HL-60/S4 treated with retinoic acid at 250 ng/mL for 4 days and 3 days (cell line): ENCODE measurements around the gene CASTOR1.

ENCODE experiments used
- in situ Hi-C: fragments of 300-500 bp; cut with MboI; formaldehyde crosslinking; loops from 2 replicates; pipeline ENCODE4 v1.7.0; 2022; ENCODE audit warnings: low sequenced_read_pairs

Gene CASTOR1

DNA sequence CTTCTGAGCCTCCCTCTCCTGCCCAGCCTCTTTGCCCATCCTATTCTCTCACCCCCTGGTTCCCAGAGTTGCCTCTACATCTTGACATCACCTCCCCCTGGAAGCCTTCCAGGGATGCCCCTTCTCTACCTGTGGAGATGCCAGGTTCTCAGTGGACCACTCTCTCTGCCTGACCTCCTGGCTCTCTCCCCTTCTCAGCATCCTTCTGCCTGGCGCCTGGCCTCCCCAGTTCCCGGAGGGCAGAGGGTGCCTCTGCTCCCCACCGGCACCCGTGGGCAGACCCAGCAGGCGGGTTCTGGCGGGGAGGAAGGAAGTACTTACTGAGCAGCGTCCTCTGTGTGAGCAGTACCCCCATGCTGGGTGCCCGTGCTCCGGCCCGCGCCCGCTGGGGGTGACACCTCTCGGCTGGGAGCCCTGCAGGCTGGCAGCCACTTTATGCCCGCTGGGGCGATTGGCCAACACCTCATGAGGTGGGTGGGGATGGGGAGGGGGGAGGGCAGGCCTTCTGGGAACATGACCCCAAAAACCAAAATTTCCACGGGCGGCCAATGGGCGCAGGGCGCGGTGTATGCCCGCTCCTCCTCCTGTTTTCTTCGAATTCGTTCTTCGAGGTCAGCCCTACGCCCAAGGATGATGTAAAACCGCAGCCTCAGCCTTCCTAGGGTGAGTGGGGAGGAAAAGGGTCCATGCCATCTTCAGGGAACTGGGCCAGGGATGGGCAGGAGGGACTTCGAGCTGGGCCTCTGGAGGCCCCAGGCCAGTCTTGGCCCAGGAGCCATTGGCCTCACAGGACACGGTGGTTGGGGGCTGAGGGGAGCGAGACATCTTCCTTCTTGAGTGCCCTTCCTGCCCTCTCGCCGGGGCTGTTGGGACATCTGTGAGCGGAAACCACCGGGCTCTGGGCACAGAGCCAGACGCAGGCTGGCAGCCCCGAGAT lies 22.6 kb downstream of the CASTOR1 start, which contains the start of gene OSM:
Gene OSM (minus strand): TSS at position 407 of the 937 bp plus-strand sequence. CDS start 52 bp downstream, at position 355.
- in situ Hi-C loops, result no loop called here

DNA sequence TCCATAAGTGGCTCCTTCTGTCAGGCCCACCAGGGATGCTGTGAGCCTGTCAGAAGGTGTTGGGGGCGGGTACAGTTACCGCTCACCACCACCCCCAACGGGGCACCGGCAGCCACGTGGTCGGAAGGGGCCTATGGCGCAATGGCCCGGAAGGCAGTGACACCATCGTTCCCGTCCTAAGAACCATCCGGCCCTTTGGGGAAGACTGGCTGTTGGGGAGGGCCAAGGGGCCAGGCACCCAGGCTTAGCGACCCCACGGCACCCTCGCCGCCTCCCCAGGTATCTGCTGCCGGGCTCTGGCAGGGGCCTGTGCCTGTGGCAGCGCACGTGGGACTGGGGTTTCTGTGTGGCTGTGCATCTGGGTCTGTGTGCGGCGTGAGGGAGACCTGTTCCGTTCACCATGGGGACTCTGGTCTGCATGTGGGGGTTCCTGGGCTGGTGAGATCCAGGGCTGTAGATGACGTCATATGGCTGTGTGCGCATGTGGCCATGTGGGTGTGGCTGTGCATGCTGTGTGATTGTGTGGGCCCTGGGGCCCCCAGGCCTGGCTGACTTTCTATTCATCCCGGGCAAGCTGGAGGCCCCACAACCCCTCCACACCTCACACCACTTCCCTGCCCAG lies 23.4 kb downstream of the CASTOR1 start:
- in situ Hi-C loops, result no loop called here

DNA sequence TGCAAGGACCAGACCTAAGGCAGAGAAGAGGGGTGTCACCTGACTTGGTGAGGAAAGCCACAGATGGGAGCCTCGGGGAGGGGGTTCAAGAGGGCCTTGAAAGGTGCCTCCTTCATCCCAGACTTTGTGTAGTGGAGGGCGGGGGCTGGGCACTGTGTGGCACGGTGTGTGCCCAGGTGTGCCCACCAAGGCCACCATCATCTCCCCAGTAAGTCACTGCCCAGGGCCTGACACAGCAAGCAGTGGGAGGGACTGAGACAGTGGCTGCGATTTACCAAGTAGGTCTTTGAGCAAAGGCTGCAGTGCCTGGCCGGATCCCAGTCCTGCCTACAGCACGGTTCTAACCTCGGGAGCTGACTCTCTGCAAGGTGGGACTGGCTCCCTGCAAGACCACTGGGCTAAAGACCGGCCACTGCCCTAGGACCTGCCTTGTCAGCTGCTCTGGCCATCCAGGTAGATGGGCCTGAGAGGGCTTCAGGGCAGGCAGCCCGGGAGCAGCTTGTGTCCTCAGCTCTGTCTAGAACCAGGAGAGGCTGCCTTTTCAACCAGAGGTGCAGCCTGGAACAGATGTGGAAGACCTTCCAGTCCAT lies 24.1 kb downstream of the CASTOR1 start:
- in situ Hi-C loops, result no loop called here

DNA sequence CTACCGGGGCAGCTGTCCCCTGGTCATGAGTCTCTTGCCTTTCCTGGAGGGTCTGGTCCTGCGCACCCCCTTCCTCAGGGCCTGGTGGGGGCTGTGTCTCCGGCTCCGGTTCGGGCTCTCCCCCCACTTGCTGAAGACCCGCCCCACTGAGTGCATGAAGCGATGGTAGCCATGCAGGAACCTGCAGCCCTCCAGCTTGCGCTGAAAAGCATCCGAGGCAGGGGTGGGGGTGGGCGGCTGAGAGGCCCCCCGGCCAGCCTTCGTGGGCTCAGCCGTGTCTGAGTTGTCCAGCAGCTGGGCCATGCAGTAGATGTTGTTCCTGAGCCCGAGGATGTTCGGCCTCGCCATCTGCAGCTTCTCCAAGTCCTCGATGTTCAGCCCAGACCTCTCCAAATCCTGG lies 25.4 kb downstream of the CASTOR1 start:
- in situ Hi-C loops, result loop anchor here (5.0 kb wide), 1 partner anchor 157 kb away; no protein-coding TSS in a partner anchor

DNA sequence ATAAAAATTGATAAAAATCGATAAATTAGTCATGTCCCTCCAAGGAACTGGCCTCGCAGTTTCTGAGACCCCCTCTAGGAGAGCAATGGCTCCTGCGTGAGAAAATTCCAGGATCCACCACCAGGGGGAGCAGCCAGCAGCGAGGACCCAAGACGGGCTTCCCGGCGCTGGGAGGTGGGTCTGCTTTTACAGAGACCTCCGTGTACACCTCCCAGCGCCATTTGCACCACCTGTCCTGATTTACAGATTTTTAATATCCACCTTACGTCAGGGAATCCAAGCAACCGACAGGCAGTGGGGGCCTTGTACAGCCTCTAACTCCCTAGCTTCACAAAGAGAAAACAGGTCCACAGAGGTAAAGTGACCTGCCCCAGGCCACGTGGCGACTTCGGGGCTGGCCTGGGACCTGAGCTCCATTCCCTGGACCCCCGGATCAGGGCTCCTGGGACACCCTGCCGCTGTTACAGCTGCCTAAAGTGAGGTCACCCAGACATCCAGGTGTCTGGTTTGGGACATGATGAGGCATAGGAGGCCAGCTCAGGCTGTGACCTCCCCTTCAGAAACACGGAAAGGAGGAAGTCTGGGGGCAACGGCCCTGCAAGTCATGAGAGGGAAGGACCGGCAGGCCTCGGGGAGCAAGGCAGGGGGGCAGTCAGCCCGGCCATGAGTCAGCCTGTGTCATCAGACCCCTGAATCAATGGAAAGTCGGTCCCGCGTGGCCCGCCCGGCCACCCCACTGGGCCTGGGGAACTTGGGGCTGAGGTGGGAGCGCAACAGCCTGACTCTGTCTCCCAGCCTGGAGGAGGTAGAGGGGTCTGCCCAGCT lies 26.2 kb downstream of the CASTOR1 start:
- in situ Hi-C loops, result loop anchor here (5.0 kb wide), 1 partner anchor 156 kb away; no protein-coding TSS in a partner anchor

DNA sequence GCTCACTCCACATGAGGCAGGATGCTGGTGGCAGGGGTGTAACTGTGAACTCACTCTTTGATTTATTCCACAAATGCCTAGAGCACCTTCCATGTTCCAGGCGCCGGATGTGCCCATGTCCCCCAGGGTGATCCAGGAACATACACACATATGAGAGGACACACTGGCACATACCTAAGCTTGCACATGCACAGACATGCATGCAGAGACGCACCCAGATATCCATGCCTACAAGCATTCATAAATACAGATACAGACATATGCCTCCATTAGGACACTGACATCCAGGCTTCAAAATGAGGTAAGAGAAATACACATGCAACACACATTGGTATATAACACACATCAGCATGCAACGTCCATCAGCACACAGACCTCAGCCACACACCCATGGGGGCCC lies 27.2 kb downstream of the CASTOR1 start:
- in situ Hi-C loops, result loop anchor here (5.0 kb wide), 1 partner anchor 155 kb away; no protein-coding TSS in a partner anchor

DNA sequence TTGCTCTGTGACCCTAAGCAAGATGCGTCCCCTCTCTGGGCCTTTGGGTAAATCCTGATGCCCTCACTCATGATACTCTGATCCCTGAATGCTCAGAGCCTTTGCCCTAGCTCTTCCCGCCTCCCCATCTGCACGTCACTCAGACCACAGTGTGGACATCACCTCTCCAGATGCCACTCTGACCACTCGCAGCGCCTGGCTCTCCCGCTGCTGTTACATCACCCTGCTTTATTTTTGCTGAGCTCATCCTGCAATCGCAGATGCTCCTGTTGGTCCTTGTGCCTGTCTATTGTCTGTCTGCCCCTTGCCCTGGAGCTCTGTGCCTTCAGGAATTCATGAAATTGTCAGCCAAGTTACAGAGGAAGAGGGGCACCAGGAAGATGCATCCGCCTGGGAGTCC lies 28.2 kb downstream of the CASTOR1 start:
- in situ Hi-C loops, result loop anchor here (5.0 kb wide), 1 partner anchor 154 kb away; no protein-coding TSS in a partner anchor

DNA sequence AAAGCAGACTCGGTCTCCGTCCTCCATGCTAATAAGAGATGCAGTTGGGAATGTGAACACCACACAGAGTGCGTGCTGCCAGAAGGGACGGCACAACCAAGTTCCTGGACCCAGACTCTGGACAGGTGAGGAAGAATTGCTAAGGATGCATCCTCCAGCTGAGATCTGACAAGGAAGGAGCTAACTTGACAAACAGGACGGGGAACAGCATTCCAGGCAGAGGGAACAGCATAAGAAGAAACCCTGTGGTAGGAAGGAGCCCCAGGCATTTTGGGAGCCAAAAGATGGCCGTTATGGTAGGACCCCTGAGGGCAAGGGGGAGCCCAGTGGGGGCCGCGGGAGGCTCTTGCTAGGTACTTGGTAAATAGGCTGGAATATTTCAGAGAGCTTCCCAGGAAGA lies 28.6 kb downstream of the CASTOR1 start:
- in situ Hi-C loops, result loop anchor here (5.0 kb wide), 1 partner anchor 153 kb away; no protein-coding TSS in a partner anchor

DNA sequence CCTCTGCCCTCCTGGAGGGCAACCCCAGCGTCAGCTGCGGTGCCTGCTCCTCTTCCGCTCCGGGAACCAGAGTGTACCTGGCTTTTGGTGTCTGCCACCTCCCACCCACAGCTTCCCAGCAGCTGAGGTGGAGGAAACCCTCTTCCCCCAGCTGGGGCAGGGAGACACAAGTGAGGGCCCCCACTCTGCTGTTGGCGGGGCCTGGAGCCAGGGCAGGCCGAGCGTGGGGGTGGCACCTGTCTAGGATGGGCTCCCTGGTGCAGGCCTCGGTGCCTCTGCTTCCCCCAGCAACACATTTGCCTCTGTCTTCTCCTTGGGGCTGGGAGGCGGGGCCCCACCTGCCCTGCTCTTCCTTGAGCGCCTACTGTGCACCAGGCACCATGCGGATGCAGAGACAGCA lies 29.0 kb downstream of the CASTOR1 start:
- in situ Hi-C loops, result loop anchor here (5.0 kb wide), 1 partner anchor 153 kb away; no protein-coding TSS in a partner anchor

DNA sequence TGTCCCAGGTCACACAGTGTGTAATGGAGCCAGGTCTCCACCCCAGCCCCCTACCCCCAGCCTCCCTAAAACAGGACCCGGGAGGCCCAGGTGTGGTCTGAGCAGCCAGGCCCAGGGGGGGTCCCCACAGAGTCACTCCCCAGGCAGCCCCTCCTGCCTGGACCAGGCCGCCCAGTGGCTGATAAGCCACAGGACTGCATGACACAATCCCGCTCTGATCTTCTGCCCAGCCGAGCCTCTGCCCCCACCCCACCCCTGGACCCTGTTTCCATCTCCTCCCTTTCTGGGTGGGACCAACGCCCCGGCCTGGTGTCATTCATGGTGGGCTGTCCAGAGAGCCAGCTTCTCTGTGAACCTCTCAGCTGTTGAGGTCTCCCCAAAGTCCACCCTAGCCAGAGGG lies 35.0 kb downstream of the CASTOR1 start:
- in situ Hi-C loops, result no loop called here

DNA sequence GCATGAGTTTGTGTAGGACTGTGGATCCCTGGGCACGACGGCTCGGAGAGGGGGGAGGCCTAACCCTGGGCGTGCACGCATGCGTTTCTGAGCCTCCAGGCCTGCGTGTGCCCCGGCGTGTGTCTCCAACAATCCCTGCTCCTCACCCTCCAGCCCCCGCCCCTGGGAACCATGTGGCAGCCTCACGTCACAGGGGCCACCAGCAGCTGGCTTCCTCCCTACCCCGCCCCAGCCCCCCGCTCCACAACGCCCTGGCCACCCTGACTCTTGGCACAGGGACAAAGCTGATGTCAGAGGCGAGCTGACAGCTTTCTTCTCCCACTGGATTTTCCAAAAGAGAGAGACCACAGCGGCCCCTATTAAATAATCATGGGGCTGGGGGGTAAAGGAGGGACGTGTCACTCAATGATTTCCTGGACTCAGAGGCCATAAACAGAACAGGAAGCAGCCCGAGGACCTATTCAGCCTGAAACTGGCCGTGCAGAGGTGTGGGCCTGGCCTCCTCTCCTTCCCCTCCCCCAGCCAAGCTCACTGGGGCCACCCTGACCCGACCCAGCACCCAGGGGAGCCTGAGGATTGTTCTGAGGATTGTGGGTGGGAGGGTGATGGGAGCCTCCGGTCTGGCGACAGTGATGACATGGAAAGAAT lies 36.0 kb downstream of the CASTOR1 start:
- in situ Hi-C loops, result no loop called here

DNA sequence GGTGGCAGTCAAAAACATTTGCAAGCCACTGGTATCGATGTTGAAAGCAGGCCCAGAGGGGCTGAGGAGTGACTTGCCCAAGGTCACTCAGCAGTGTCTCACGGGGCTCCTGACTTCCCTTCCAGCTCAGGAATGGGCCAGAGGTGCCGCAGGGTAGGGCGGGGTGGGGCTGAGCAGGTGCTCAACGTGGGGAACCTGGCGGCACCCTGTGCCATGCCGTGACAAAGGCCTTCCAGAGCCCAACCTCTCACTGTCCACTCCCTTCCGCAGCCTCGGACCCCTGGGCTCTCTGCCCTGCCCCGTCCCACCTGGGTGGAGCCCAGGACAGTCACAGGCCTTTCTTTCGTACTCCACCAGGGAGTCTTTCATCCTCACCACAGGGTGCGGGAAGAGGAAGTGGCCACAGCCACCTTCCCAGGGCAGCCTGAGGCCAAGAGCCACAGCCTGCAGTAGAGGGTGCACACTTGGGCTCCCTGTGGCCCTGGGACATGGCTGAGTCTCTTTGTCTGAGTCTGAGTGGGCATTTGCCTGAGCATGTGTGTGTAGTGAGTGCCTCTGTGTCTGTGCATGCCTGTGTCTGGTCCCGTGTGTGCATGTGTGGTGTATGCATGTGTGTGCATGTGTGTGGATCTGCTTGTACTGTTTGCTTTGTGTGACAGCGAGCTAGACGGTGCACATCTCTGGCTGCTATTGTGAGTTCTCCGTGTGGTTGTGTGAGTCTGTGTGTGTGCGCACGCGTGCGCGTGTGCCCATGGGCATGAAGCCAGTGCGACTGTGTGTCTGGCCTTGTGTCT lies 36.7 kb downstream of the CASTOR1 start:
- in situ Hi-C loops, result no loop called here

DNA sequence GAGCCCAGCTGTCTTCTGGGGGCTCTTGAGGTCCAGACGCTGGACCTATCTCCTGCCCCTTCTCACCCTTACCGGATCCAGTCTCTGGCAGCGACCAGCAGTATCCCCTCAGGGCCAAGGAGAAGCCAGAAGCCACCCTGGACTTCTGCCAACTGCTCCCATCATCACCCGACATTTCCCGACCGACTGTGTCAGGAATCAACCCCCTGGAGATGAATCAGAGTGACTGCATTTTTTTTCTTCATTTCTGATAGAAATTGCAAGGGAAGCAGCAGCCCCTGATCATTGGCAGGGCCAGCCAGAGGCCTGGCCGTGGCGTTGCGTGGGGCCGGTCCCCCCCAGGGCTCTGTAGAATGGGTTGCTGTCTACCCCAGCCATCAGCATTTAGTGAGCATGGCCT lies 37.6 kb downstream of the CASTOR1 start:
- in situ Hi-C loops, result no loop called here

DNA sequence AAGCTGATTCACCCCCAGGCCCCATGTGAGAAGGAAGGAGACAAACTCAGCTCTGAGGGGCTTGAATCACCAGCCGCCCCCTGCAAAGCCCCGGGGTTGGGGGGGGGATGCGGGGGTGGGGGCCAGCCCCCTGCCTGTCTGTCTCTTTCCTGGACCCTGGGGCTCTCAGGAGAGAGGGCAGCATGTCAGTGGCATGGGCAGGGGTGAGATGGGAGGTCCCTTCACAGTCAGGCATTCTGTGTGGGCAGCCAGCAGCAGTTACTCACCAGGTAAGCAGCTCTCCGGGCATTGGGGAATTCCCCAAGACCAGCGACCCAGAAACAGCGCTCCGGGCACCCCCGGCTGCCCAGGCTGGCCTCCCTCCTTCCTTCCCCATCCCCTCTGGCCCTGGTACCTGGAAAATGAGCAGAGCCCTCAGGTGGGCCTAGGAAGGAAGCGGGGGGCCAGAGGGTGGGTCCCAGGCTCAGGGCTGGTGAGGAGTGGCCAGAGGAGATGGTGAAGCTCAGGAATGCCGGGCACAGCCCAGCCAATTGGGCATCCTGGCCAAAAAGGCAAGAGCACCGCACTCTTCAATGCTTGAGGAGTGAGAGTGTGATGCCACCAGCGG lies 38.5 kb downstream of the CASTOR1 start:
- in situ Hi-C loops, result no loop called here

DNA sequence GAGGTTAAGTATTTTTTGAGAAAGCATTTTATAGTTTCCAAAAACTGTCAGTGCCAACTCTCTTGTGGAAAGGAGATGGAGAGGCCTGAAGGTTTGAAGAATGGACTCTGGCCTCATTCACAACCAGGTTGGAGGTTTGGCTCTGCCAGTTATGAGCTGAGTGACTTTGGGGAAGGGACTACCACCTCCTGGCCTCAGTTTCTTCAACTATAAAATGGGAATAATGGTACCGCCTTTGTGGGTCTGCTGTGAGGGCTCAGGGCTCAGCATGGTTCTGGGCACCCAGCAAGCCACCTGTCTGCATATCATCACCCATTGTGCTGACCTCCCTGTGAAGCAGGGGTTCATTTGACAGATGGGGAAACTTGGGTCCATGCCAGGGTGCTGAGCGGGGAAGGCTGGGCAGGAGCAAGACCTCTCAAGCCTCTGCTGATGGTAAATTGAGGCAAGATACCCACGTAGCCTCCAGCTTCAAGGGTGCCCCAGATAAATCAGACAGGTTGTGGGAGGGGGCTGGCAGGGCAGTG lies 39.2 kb downstream of the CASTOR1 start:
- in situ Hi-C loops, result no loop called here

DNA sequence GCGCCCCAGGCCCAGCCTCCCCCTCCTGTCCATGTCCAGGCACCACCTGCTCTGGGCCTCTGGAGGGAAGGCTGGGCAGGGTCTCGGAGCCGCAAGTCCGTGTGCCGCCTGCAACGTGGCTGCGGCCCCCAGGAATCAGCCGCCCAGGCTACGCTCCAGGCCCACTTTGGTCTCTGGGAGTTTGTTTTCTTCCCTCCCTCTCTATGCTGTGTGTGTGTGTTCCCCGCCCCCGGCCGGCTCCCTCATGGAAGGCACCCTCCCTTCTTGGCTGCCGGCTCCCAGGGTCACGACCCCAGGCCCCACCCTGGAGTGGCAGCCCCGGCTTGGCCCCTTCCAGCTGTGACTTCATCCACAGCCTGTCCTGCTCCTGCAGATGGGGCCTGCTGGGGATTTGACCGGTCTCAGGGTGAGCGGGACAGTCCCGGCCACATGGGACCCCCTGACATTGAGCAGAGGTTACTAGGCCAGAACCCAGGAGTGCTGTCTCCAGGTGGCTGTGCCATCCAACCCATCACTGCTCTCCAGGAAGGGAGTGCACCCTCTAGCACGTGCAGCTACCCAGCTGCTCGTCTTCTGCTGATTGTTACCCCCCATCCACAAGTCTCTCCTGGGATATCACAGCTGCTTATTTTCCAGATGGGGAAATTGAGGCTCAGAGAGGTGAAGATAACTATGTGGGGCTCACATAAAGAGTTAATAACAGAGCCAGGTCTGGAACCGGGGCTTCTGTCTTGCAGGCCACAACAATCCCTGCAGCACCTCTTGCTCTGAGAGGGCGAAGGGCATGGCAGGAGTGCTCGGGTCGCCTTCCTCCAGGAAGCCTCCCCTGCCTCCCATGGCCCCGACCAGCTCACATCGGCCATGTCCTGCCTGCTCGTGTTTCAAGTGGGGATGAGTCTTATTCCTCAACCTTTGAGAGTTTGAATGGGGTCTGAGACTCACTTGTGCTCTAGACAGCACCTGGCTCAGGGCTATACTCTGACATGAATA lies 40.0 kb downstream of the CASTOR1 start:
- in situ Hi-C loops, result no loop called here

DNA sequence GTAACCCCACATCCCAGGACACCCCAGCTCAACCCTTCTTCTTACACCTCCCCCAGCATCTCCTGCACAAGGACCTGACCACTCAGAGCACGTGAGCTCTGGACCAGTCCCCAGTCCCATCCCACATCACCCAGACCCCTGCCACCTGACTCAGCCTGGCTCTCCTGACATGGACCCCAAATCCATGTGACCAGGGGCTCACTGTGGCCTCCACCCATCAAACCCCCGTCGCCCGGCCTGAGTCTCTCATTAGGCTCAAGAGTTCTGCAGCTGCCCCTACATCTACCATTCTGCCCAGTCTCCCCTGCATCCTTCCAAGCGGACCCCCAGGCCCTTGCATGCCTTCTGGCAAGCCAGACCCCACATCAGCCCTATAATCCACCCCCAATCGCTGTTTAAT lies 40.8 kb downstream of the CASTOR1 start:
- in situ Hi-C loops, result no loop called here
